Glutamatergic neuron (in vitro differentiated cells): ENCODE results near the gene LARP4. TPM values are rescaled to one million over a fixed set of nuclear protein-coding genes. Genes with fewer than 3 reads are reported as not detected.

ENCODE experiments used
- DNase-seq: peaks from one replicate; pipeline ENCODE4 v3.0.0; 2022
- H3K27ac Mint-ChIP-seq: one replicate; pipeline ENCODE4 v1.8.0; 2020; ENCODE audit warnings: mild to moderate bottlenecking, mixed read lengths, inconsistent platforms; ENCODE audit not compliant: unreplicated experiment
- H3K27me3 Mint-ChIP-seq: one replicate; pipeline ENCODE4 v1.8.0; 2020; ENCODE audit warnings: mild to moderate bottlenecking, moderate library complexity, mixed read lengths, inconsistent platforms; ENCODE audit not compliant: unreplicated experiment
- H3K36me3 Mint-ChIP-seq: one replicate; pipeline ENCODE4 v1.8.0; 2020; ENCODE audit warnings: mild to moderate bottlenecking, mixed read lengths, inconsistent platforms; ENCODE audit not compliant: unreplicated experiment
- H3K4me1 Mint-ChIP-seq: one replicate; pipeline ENCODE4 v1.8.0; 2020; ENCODE audit warnings: mild to moderate bottlenecking, low read depth, mixed read lengths, inconsistent platforms; ENCODE audit not compliant: unreplicated experiment
- H3K4me3 Mint-ChIP-seq: one replicate; pipeline ENCODE4 v1.8.0; 2020; ENCODE audit warnings: mild to moderate bottlenecking, mixed read lengths, inconsistent platforms; ENCODE audit not compliant: unreplicated experiment
- H3K9me3 Mint-ChIP-seq: one replicate; pipeline ENCODE4 v1.8.0; 2020; ENCODE audit warnings: mild to moderate bottlenecking, moderate library complexity, mixed read lengths, inconsistent platforms; ENCODE audit not compliant: unreplicated experiment
- long read RNA-seq: library from polyadenylated mRNA; unstranded; transcript quantifications from one replicate; pipeline ENCODE4 v2.0.0, GENCODE V29; 2020; ENCODE audit not compliant: unreplicated experiment
- total RNA-seq: library from RNA; stranded (reverse); fragmentation: NEBNext Ultra II Directional; extraction: Animal tissue kit (Norgen Biotek cat#: 25700); gene quantifications from one replicate; pipeline ENCODE4 v1.2.1, GENCODE V29; 2021; ENCODE audit not compliant: unreplicated experiment
- TF ChIP-seq, protein P1 (sequence below): fragments of 200-600 bp; sonication (generic); IDR thresholded peaks from one replicate; pipeline ENCODE4 v1.5.0; 2021; ENCODE audit not compliant: partially characterized antibody, unreplicated experiment

LARP4 gene
- total RNA-seq = 33.8 TPM
- long read RNA-seq, full-length matches to known transcripts = 2 of 6 reads
- long read RNA-seq, partial matches to known transcripts = 1 of 6 reads
- long read RNA-seq, other reads (novel, unspliced or antisense) = 3 of 6 reads

DNA sequence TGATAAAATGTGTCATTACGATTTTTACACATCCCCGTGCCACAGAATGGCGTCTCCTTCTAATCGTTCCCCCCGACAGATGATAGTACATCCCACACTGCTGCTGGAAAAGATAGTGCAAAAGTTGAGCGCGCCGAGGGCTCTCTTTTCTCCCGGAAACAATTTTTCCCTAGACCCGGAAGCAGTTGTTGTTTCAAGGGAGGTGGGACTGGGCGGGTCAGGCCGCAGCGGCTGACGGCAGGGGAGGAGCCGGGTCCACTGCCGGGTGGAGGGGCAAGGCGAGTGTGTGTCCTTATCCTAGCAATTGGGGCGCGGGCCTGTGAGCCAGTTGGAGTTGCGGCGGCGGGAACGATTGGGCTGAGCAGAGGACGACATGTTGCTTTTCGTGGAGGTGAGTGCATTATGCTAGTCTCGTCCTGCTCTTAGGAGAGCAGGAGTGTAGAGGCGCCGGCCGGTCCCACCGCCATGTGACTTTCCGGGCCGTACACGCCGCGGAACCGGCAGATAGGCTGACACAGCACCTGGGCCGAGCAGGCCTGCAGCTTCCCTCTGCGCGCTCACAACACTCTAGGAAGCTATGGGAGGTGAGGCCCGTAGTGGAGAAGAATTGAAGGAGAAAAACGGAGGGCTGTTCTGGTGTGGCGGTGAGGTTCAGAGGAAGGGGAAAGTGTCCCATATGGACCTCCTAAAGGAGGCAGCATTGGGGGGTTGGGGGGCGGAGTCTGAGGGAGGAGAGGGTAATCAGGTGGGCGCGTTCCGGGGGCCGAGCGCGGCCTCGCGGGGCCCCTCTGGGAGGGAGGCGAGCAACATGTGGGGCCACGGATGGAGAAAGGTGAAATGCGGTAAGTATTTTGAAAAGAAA, at the start of gene LARP4:
Gene LARP4 (plus strand): TSS at position 248 of the 862 bp plus-strand sequence. CDS start 126 bp downstream, at position 374.
- H3K27ac Mint-ChIP-seq = peak within 1 kb of the TSS; percentile 86
- H3K9me3 Mint-ChIP-seq = no peaks in the 10 kb centered on the region
- peak; percentile 93 for DNase-seq
- peaks cover 9% of the 10 kb centered on the region for H3K4me1 Mint-ChIP-seq
- H3K27me3 Mint-ChIP-seq = peaks cover 3% of the 10 kb centered on the region
- no peaks in the 10 kb centered on the region for H3K36me3 Mint-ChIP-seq
- H3K4me3 Mint-ChIP-seq = peak within 1 kb of the TSS; percentile 100
- TF ChIP-seq, protein P1, sequence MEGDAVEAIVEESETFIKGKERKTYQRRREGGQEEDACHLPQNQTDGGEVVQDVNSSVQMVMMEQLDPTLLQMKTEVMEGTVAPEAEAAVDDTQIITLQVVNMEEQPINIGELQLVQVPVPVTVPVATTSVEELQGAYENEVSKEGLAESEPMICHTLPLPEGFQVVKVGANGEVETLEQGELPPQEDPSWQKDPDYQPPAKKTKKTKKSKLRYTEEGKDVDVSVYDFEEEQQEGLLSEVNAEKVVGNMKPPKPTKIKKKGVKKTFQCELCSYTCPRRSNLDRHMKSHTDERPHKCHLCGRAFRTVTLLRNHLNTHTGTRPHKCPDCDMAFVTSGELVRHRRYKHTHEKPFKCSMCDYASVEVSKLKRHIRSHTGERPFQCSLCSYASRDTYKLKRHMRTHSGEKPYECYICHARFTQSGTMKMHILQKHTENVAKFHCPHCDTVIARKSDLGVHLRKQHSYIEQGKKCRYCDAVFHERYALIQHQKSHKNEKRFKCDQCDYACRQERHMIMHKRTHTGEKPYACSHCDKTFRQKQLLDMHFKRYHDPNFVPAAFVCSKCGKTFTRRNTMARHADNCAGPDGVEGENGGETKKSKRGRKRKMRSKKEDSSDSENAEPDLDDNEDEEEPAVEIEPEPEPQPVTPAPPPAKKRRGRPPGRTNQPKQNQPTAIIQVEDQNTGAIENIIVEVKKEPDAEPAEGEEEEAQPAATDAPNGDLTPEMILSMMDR = no peak

DNA sequence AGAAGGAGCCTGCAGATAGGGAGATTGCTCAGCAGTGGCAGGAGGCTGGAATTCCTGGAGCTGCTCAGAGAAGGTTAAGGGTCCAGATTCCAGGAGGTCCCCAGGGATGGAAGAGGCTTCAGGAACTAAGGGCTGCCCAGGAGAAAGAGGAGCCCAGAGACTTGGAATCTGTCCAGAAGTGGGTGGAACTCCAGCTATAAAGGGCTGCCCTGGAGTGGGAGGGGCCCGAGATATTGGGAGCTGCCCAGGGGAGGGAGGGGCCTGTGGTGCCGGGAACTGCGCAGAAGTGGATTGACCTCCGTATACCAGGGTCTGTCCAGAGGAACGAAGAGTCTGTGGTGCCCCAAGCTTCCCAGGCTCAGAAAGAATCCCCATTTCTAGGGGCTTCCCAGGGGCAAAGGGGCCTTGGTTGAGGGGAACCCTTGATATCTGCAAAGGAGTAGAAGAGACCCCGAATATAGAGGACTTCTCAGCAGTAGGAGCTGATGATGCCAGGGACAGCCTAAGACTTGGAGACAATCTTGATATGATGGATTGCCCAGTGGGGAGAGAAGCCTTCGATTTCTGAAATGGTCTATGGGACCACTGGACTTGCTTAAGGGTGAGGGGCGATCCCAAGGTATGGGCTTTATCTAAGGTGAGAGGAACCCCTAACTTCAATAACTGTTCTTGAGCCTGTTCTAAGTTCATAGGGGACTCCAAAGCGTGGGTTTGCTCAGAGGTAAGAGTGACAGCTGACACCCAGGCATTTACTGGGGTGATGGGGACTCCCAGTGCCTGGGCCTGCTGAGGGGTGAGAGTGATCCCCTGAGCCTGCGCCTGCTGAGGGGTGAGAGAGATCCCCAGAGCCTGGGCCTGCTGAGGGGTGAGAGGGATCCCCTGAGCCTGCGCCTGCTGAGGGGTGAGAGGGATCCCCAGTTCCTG, 49.3 kb upstream of the LARP4 start:
- Mint-ChIP-seq H3K4me3 (no peak overlapping the region), H3K27me3 (no peaks in the 10 kb centered on the region), H3K4me1 (no peaks in the 10 kb centered on the region), H3K9me3 (peaks cover 3% of the 10 kb centered on the region), H3K27ac (no peak overlapping the region), H3K36me3 (no peaks in the 10 kb centered on the region)
- TF ChIP-seq, protein P1 = no peak
- DNase-seq = no peak

DNA sequence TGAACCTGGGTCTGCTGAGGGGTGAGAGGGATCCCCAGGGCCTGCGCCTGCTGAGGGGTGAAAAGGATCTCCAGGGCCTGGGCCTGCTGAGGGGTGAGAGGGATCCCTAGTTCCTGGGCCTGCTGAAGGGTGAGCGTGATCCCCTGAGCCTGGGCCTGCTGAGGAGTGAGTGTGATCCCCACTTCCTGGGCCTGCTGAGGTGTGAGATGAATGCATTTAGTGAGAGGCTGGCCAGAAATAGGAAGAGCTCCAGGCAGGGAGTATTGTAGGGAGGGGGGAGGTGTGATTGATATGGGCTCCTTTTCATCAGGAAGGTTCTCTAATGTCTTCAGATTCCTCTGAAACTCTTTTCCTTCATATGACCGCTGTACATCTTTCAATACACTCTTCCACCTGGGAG, 47.3 kb upstream of the LARP4 start:
- no peak overlapping the region for H3K27ac Mint-ChIP-seq
- peaks cover 3% of the 10 kb centered on the region for H3K9me3 Mint-ChIP-seq
- H3K4me3 Mint-ChIP-seq = no peak overlapping the region
- no peak for DNase-seq
- no peaks in the 10 kb centered on the region for H3K36me3 Mint-ChIP-seq
- H3K27me3 Mint-ChIP-seq = no peaks in the 10 kb centered on the region
- TF ChIP-seq, protein P1 = no peak
- H3K4me1 Mint-ChIP-seq = no peaks in the 10 kb centered on the region

DNA sequence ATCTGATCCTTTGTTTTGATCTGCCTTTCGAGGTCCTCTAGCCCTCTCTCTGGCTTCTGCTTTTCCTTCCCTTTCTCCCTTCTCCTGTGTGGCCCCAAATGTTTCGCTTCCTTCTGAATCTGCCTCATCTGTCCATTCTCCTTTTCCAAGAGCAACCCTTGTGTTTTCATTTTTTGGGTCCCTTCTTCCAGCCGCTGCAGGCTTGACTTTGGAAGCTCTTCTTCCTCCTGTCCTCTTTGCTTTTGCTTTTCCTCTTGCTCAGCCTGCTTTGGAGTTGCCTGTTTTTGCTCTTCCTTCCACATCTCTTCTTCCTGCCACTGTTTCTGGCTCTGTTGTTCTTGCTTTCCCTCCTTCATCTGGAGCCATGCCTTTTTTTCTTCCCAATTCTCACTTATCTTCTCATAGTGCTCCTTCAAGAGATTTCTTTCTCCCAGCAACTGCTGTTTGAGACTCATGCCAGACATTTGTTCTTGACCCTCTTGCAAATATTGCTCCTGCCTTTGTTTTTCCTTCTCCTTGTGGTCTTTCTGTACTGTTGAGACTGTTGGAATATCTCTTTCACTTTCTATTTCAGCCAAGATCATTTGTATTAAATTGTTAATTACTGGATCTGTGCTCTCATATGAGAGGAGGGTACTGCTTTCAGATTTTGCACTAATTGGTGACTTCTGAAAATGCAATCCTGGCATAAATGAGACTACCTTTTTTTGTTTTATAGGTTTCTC, 46.7 kb upstream of the LARP4 start:
- Mint-ChIP-seq H3K27me3 (no peaks in the 10 kb centered on the region), H3K36me3 (no peaks in the 10 kb centered on the region), H3K4me1 (no peaks in the 10 kb centered on the region), H3K27ac (no peak overlapping the region), H3K4me3 (no peak overlapping the region), H3K9me3 (peaks cover 3% of the 10 kb centered on the region)
- DNase-seq = no peak
- TF ChIP-seq, protein P1 = no peak
